GM19023 (cell line): ENCODE data around the gene KCNC2.

ENCODE experiments used
- ATAC-seq: cut with Tn5 transposase; IDR thresholded peaks from one replicate; pipeline ENCODE4 v1.9.1; 2021; ENCODE audit warnings: mild to moderate bottlenecking, moderate library complexity; ENCODE audit not compliant: unreplicated experiment

The KCNC2 gene

GRCh38 chr12:75065482-75065881, 144.2 kb downstream of the KCNC2 start:
- no peak for ATAC-seq

- ATAC-seq: no peak
Observed at GRCh38 chr12:75062691-75063090, 146.9 kb downstream of the KCNC2 start.

- no peak for ATAC-seq
Observed at GRCh38 chr12:75058228-75058627, 151.4 kb downstream of the KCNC2 start.

GRCh38 chr12:75048767-75049166, 160.9 kb downstream of the KCNC2 start:
- no peak for ATAC-seq

GRCh38 chr12:75047885-75048525, 161.6 kb downstream of the KCNC2 start:
- no peak for ATAC-seq

GRCh38 chr12:75042125-75042524, 167.5 kb downstream of the KCNC2 start:
- no peak for ATAC-seq

- ATAC-seq: no peak
Observed at GRCh38 chr12:75041472-75041871, 168.2 kb downstream of the KCNC2 start.

- no peak for ATAC-seq
Observed at GRCh38 chr12:75020068-75020557, 189.5 kb downstream of the KCNC2 start.

GRCh38 chr12:75011120-75011519, 198.5 kb downstream of the KCNC2 start:
- no peak for ATAC-seq

- no peak for ATAC-seq
Observed at GRCh38 chr12:75007133-75007532, 202.5 kb downstream of the KCNC2 start.

- no peak for ATAC-seq
Observed at GRCh38 chr12:75000120-75000519, 209.5 kb downstream of the KCNC2 start.

GRCh38 chr12:74999474-74999873, 210.2 kb downstream of the KCNC2 start:
- ATAC-seq: no peak
